Right ventricle myocardium superior (tissue), 1 donor: Measurements from ENCODE around the gene SOX4. TPM values are rescaled to one million over a fixed set of nuclear protein-coding genes. Genes with fewer than 3 reads are reported as not detected.
"Not testable (repeated sequence)": the region's sequence is repeated elsewhere in the genome, so short reads cannot be mapped to it uniquely, and the experiment has no call there.

Source experiments
- ATAC-seq: fragments of 200-7000 bp; cut with Tn5 transposase; one replicate; pipeline ENCODE4 v1.9.1; 2020; ENCODE audit warnings: mild to moderate bottlenecking; ENCODE audit not compliant: poor library complexity
- DNase-seq: peaks from one replicate; pipeline ENCODE4 v3.0.0-alpha.2; 2020
- intact Hi-C: fragments of 100-400 bp; cut with DNase I; formaldehyde crosslinking; loops from one replicate; pipeline ENCODE4 v1.11.2; 2022
- long read RNA-seq: library from polyadenylated mRNA; unstranded; transcript quantifications from one replicate; pipeline ENCODE4 v2.0.0, GENCODE V29; 2021
- total RNA-seq: library from RNA; stranded (reverse); fragmentation: NEBNext Ultra II Directional; extraction: Animal tissue kit (Norgen Biotek cat#: 25700); gene quantifications from one replicate; pipeline ENCODE4 v1.2.1, GENCODE V29; 2021
- donor health status: DM: no; HTN: yes; CAD: no; lungs with severe emphysema.

SOX4 gene
- total RNA-seq: 6.2 TPM
- long read RNA-seq, full-length matches to known transcripts: 22 of 22 reads
- long read RNA-seq, partial matches to known transcripts: 0 of 22 reads
- long read RNA-seq, other reads (novel, unspliced or antisense): 0 of 22 reads

DNA sequence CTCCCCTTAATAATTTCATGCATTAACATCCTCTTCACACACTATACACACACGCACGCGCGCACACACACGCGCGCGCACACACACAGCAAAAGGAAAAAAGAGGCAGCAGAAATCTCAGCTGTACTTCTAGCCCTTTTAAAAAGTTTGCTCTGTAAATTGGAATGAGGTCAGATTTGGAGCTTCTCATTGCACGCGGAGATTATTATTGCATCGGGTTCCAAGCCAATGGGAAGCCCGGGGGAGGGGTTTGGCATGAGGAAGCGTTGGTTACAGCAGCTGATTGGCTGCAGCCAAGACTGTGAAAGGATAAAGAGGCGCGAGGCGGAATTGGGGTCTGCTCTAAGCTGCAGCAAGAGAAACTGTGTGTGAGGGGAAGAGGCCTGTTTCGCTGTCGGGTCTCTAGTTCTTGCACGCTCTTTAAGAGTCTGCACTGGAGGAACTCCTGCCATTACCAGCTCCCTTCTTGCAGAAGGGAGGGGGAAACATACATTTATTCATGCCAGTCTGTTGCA lies at the start of gene SOX4:
Gene SOX4 (plus strand): TSS at position 340 of the 515 bp plus-strand sequence. CDS start 784 bp downstream, outside the sequence.
- DNase-seq (peak; percentile 94), ATAC-seq (peak; percentile 82)
- intact Hi-C loops: loop anchor here (10.0 kb wide), 3 partner anchors 341 to 1851 kb away; no protein-coding TSS in a partner anchor

DNA sequence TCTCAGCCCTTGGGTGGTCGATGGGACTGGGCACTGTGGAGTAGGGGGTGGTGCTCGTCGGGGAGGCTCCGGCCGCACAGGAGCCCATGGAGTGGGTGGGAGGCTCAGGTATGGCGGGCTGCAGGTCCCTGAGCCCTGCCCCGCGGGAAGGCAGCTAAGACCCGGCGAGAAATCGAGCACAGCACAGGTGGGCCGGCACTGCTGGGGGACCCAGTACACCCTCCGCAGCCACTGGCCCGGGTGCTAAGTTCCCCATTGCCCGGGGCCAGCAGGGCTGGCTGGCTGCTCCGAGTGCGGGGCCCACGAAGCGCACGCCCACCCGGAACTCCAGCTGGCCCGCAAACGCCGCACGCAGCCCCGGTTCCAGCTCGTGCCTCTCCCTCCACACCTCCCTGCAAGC lies 41.3 kb upstream of the SOX4 start:
- intact Hi-C loops, DNase-seq, ATAC-seq: not testable (repeated sequence)

DNA sequence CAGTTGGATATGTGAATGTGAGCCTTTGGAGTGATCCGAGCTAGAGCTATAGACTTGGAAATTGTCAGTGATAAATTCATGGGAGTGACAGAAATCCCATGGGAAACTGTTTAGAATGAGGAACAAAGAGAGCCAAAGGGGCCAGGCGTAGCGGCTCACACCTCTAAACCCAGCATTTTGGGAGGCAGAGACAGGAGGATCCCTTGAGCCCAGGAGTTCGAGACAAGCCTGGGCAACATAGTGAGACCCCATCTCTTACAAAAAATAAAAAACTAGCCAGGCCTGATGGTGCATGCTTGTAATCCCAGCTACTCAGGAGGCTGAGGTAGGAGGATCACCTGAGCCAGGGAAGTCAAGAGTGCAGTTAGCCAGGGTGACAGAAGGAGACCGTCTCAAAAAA lies 39.3 kb upstream of the SOX4 start:
- intact Hi-C loops: no loop called here
- DNase-seq (no peak), ATAC-seq (no peak)

DNA sequence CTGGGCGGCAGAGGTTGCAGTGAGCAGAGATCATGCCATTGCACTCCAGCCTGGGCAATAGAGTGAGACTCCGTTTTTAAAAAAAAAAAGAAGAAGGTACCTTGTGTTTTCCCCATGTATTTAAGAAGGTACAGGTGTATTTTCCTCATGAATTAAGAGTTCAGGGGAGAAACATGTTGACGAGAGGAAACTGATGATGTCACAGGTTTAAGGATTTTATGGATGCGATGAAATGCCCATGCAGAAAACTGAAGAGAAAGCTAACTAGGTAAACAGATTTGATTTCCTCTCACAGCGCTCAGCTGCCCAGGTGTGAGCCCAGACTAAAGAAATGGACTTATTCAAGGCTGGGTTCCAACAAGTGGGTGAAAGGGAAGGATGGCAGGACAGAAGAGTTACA lies 38.4 kb upstream of the SOX4 start:
- intact Hi-C loops: no loop called here
- no peak for ATAC-seq
- no peak for DNase-seq

DNA sequence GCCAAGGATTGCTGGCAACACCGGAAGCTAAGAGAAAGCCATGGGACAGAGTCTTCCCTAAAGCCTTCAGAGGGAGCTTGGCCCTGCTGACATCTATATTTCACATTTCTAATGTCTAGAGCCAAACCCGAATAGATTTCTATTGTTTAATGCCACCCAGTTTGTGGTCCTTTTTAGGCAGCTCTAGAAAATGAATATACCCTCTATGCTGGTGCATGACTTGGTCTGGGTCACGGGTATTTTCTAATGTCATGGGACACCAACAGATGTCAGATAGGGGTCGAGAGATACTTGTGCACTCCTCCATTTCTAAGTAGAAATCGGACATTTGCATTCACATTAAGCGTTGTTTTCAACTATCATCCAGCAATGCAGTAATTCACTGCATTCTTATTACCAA lies 37.0 kb upstream of the SOX4 start:
- DNase-seq: no peak
- no peak for ATAC-seq
- intact Hi-C loops: no loop called here

DNA sequence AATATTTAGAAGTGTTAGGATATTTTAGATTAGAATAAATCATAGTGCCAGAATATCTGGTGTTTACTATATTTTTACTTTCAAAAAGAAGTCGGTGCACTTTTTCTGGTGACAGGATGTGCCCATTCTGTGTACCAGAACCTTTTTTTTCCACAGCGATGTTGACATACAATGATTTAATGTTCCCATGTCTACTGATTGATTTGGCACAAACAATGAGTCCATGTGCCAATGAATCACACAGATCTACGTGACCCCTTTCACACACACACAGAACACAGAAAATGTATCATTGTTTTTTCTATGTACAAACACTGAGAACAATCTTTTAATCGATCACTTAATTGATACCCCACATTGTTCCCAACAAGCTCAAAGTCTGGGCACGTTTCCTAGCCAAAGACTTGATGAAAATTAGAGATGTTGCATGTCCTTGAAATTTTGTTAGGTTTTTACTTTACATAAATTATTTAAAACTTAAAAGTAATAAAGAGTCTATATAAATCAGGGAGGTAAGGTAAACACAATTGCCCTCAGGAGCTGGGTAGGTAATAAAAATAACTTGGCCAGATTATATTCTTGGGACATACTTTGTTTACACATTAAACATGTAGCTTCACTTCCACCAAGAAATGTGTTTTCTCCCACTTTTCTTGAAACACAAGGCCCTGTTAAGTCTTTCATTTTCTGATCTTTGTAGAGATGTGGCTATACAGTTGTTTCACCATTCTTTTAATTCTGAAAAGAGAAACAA lies 36.4 kb upstream of the SOX4 start:
- ATAC-seq: no peak
- DNase-seq: no peak
- intact Hi-C loops: no loop called here

DNA sequence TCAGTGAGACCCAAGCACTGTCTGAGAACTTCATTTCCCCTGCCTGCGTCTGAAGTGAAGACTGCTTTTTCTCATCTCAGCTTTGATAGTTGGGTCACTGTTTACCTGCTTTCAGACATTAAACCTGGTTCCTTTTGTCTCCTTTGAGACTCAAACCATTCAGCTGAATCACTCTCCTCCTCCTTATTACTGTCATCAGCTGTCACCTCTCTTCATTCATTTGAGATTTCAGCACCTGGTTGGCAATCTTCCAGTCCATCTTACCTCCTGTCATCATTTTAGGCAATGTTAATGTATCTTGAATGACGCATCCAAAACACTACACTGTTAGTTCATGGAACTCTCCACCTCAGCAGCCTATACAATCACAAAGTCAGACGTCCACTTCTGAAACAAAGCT lies 34.3 kb upstream of the SOX4 start:
- DNase-seq (no peak), ATAC-seq (no peak)
- intact Hi-C loops: no loop called here

DNA sequence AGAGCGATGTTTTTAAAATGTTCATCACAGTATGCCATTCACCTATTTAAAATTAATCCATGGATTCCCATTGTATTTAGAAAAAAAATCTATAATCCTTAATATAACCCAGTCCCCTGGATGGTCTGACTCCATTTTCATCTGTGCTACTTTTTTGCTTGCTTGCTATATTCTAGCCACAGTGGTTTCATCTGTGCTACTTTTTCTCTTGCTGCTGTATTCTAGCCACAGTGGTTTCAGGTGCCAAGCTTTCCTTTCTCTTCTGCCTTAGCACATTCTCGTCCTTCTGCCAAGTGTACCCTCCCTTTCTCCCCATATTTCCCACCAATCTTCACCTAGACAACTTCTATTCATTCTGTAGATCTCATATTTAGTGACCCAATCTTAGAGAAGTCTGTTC lies 33.3 kb upstream of the SOX4 start:
- no peak for DNase-seq
- ATAC-seq: no peak
- intact Hi-C loops: no loop called here

DNA sequence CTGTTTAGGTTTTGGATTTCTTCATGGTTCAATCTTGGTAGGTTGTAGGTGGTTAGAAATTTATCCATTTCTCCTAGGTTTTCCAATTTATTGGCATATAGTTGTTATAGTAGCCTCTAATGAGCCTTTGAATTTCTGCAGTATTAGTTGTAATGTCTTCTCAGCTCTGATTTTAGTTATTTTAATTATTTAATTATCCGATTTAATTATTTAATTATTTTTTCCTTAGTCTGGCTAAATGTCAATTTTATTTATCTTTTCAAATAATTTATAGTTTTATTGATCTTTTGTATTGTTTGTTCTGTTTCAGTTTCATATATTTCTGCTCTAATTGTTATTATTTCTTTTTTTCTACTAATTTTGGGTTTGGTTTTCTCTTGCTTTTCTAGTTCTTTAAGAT lies 28.1 kb upstream of the SOX4 start:
- intact Hi-C loops: no loop called here
- no peak for DNase-seq
- no peak for ATAC-seq

DNA sequence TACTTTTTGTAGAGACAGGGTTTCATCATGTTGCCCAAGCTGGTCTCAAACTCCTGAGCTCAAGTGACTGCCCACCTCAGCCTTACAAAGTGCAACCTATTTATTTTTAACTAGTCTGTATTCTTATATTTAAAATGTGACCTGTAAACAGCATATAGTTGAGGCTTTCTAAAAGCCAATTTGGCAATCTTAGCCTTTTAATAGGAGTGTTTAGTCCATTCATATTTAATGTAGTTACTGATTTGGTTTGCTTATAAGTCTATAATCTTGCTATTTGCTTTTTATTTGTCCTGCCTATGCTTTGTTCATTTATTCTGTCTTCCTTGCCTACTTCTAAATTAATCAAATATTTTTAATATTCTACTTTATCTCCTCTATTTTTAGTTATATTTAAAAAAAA lies 15.0 kb upstream of the SOX4 start:
- ATAC-seq (no peak), DNase-seq (no peak)
- intact Hi-C loops: no loop called here

DNA sequence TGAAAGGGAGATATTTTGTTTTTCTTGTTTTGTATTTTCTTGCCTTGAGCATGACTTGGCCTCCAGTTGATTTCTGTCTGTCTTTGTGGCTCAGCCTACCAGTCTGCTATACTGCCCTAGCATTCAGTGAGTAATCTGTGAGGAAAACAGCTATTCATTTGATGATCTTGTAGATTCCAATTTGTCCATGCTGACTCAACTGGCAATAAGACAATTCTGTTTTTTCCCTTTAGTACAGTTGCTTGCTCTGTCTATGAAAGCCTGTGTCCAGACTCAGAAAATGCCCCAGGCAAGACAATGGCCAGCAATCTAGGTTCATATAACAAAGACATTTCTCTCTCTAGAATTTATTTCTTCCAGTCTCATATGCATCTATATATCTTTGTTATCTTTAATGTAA lies 10.9 kb upstream of the SOX4 start:
- DNase-seq: no peak
- intact Hi-C loops: loop anchor here (10.0 kb wide), 1 partner anchor 708 kb away; no protein-coding TSS in a partner anchor
- ATAC-seq: no peak

DNA sequence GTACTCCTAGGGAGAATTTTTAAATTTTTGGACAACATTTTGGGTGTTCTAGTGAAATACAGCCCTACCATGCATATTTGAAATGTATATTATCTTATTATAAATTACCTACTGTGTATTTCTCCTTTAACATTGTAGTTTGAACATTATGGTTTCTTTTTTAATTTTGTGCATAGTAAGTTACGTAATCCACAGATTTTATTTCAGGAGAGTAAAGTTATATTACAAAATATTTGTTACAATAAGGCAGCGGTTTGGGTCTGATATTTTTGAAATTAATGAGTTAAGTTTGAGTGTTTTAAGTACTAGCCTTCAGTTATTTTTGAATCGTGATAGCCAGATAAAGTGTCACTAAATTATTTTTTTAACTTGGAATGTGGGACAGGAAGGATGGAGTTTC lies 7.3 kb upstream of the SOX4 start:
- DNase-seq (no peak), ATAC-seq (no peak)
- intact Hi-C loops: loop anchor here (5.0 to 10.0 kb wide), 3 partner anchors 711 to 1014 kb away; no protein-coding TSS in a partner anchor

DNA sequence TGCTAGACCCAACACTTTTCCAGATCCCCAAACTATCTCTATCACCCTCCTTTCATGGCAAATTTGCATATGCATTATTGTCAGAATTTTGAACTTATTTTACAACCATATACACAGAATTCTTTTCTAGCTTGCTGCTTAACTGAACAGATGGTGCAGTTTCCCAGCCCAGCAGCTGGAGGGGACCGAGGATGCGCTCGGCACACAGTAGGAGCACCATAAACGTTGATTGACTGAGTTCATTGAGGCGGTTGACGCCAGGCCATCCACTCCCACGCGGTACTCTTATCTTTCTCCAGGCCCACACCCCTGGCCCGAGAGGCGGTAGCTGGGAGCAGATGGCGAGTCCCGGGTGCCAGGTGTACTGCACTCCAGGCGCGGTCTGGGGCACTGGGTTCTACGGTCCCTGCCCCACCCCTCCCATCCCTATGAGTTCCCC lies 6.8 kb upstream of the SOX4 start:
- DNase-seq (no peak), ATAC-seq (no peak)
- intact Hi-C loops: loop anchor here (5.0 to 10.0 kb wide), 3 partner anchors 712 to 1014 kb away; no protein-coding TSS in a partner anchor

DNA sequence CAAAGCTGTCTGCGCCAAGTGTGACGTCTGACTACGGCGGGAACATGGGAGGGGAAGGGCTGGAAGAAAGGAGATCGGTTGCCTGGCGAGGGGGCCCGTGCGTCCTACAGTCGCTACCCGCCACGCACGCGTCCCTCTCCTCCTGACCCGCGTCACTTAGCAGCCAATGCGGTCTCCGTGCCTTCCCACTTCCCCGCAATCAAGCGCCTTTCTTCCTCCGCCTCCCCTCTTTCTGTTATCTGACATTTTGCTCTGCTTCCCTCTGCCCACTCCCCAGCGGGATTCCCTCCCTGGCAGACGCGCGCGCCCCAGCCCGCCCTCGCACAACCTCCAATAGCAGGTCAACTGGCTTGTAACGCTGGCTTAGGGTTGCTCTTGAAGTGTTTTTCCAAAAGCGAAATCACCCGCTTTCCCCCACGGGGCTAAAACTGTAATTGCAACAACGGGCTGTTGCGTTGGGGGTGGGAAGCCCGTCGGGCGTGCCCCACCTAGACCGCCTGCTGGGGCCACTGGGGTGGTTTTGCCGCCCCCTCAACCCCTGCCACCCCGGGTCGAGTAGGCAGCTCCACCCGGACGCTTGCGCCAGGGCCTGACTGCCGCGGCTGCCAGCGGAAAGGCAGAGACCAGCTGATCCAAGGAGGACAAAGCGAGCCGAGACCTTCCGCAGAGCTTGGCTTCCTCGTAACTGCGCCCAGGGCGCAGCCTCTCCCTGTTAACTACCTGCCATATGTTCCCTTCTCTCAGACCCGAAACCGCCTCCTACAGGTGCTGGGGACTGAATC lies 6.2 kb upstream of the SOX4 start:
- peak; percentile 79 for DNase-seq
- intact Hi-C loops: loop anchor here (5.0 to 10.0 kb wide), 3 partner anchors 713 to 1015 kb away; no protein-coding TSS in a partner anchor
- peak; percentile 64 for ATAC-seq

DNA sequence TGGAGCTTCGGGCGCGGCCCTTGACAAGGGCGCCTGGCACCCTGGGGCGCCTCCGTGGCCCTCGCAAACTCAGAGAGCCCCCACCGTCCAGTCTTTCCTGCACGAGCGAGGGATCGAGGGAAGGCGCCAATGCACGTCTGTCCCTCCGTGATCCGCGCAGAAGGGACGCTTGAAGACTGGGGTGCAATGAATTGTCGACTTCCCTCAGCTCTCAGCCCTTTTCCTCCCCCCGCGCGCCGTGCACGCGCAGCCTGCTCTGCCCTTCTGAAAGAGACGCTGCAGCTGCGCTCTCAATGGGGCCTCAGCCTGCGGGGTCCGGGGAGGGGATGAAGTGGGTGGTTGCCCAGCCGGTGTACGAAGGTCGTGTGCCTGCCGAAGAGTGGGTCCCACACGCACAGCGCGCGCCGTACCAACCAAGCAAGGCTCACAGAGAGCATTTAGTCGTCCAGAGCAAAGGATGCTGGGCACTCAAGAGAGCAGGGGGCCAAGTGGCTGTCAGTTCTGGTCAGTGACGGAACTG lies 5.5 kb upstream of the SOX4 start:
- intact Hi-C loops: loop anchor here (5.0 to 10.0 kb wide), 3 partner anchors 713 to 1016 kb away; no protein-coding TSS in a partner anchor
- DNase-seq (peak; percentile 72), ATAC-seq (peak; percentile 59)

DNA sequence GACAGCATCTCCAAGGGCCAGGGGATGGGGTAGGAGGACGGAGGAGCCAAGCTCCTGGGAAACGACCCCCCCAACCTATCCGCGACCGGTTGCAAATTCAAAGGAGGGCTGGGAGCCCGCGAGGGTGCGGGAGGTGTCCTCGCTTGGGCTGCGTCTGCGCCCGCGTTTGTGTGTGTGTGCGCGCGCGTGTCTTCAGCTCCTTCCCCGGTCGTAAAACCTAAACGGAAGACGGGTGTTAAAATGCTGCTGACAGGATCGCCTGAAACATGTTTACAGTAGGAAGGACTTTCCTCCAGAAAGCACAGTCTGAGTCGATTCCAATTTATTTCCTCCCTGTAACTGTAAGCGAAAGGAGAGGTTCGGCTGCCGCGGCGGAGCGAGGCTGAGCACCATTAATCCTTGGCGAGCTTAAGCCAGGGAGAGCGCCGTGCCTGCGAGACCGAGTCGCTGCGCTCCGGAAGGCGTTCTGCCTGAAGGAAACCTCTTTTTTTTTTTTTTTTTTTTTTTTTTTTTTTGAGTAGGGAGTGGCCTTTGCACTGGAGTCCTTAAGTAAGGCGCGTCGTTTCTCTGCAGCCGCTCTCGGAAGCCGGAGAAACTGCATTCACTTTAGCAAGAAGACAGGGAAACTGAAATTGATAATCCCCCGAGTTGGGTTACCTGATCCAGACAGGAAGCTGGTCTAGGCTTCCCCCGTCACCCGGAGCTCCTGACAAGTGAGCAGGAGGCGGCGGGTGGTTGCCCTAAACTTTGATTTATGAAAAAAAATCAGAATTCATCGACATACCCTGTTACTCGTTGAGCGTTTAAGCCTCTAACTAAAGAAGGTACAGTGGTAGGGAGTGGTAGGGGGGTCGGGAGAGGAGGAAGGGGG lies 4.8 kb upstream of the SOX4 start:
- DNase-seq (peak; percentile 80), ATAC-seq (peak; percentile 60)
- intact Hi-C loops: loop anchor here (5.0 to 10.0 kb wide), 3 partner anchors 714 to 1016 kb away; no protein-coding TSS in a partner anchor

DNA sequence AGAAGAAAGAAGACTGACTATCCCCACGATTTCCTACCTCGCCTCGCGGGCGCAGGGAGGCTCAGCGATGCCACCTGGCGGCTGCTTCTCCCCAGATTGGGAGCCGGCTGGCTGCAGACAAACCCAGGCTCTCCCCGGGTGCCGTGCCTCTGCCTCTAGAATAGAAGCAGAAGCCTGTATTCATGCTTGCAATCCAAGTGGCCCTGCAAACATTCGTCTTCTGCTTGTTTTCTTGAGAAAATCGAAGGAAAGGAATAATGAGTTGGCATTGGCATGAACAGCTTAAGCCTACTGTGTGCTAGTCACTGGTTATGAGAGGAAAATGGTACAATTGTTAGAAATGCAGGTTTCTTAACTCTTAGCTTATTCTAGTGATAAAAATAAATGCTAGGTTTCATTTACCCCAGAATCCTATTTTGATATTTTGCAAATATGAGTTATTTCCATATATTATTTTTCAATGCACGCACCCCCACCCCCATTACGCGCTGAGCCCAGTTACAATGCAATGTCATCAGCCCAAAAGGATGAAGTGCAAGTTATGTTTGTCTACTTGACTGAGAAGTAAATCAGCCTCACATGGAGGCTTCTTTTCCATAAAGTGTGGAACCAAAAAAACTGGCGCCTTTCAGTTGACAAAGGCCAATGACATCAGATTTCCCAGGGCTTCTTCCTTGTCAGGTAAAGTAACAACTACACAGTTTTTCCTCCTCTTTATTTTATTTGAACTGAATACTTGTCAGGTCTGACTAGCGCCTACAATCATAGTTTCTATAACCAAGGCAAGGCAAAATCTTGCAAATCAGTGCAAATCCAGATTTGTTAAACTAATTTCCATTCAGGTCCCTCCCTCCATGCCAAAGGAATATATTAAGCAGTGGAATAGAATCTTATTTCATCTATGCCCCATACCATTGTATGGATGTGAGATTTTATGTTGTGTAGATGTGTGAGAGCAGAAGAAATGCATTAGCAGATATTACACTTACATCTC lies 3.9 kb upstream of the SOX4 start:
- DNase-seq (peak; percentile 93), ATAC-seq (peak; percentile 76)
- intact Hi-C loops: loop anchor here (5.0 to 10.0 kb wide), 6 partner anchors 345 to 1855 kb away; no protein-coding TSS in a partner anchor
